Caco-2 (cell line): Measurements from ENCODE around the gene RNF130. TPM values are rescaled to one million over a fixed set of nuclear protein-coding genes. Genes with fewer than 3 reads are reported as not detected.
A peak's percentile ranks its signal among the peaks of the same experiment; 100 is the strongest.

Experiments used
- BruUV-seq: library from RNA; stranded (reverse); fragments of 400-500 nt; replicated peaks from 2 replicates; lab custom pipeline; 2021; lab: Mats Ljungman, UMichigan
- CTCF ChIA-PET: fragments of 300-600 bp; sonication (Branson Sonifier 250); formaldehyde crosslinking; loops from one replicate; lab custom pipeline; 2022; ENCODE audit warnings: antibody characterized with exemption; lab: Charles Lee
- POLR2A ChIA-PET: fragments of 300-600 bp; sonication (Branson Sonifier 250); formaldehyde crosslinking; loops from one replicate; lab custom pipeline; 2022; ENCODE audit warnings: antibody characterized with exemption; lab: Charles Lee
- DNase-seq, 2 experiments: peaks; one replicate each; pipeline versions ENCODE4 v3.0.0 to v3.0.0-alpha.2; 2020 to 2022
- H3K27me3 ChIP-seq: replicated peaks from 2 replicates; pipeline ENCODE4 v1.6.0; 2011; ENCODE audit warnings: low read length; ENCODE audit not compliant: control insufficient read depth, insufficient read depth
- H3K36me3 ChIP-seq: 2 replicates; pipeline ENCODE4 v1.5.1; 2011; ENCODE audit warnings: low read length; ENCODE audit not compliant: control insufficient read depth, insufficient read depth
- H3K4me1 ChIP-seq: fragments of 250-450 bp; sonication (Bioruptor Pico); 2 replicates; pipeline ENCODE4 v1.5.1; 2020; ENCODE audit warnings: mild to moderate bottlenecking
- H3K4me3 ChIP-seq: 2 replicates; pipeline ENCODE4 v1.5.1; 2011; ENCODE audit warnings: low read depth, mild to moderate bottlenecking, control low read depth, low read length
- H3K9me3 ChIP-seq: fragments of 250-450 bp; sonication (Bioruptor Pico); 2 replicates; pipeline ENCODE4 v1.5.1; 2020; ENCODE audit warnings: mild to moderate bottlenecking, moderate library complexity
- H3K27ac Mint-ChIP-seq: one replicate; pipeline ENCODE4 v1.8.0; 2022; ENCODE audit warnings: mixed read lengths; ENCODE audit not compliant: unreplicated experiment
- H3K27me3 Mint-ChIP-seq: one replicate; pipeline ENCODE4 v1.8.0; 2022; ENCODE audit warnings: mixed read lengths; ENCODE audit not compliant: insufficient read depth, unreplicated experiment
- H3K36me3 Mint-ChIP-seq: one replicate; pipeline ENCODE4 v1.8.0; 2022; ENCODE audit warnings: mild to moderate bottlenecking, mixed read lengths; ENCODE audit not compliant: insufficient read depth, unreplicated experiment
- H3K4me1 Mint-ChIP-seq: one replicate; pipeline ENCODE4 v1.8.0; 2022; ENCODE audit warnings: low read depth, mixed read lengths; ENCODE audit not compliant: unreplicated experiment
- H3K4me3 Mint-ChIP-seq: one replicate; pipeline ENCODE4 v1.8.0; 2022; ENCODE audit warnings: mild to moderate bottlenecking, moderate library complexity, mixed read lengths; ENCODE audit not compliant: unreplicated experiment
- H3K9me3 Mint-ChIP-seq: one replicate; pipeline ENCODE4 v1.8.0; 2022; ENCODE audit warnings: mixed read lengths; ENCODE audit not compliant: unreplicated experiment
- CTCF ChIP-seq, 2 experiments: fragments of 200-600 bp in 1 of 2; IDR thresholded peaks; 1 replicate in 1 of 2; 2 replicates in 1 of 2; pipeline versions ENCODE4 v1.5.1 to v1.8.0; 2011 to 2022; ENCODE audit warnings: antibody characterized with exemption in 1 of 2, control low read depth in 1 of 2, inconsistent platforms in 1 of 2, low read depth in 1 of 2, low read length in 1 of 2, mild to moderate bottlenecking in 1 of 2, moderate library complexity in 1 of 2; ENCODE audit not compliant: insufficient read depth in 1 of 2, severe bottlenecking in 1 of 2, unreplicated experiment in 1 of 2
- intact Hi-C: fragments of 100-400 bp; cut with micrococcal nuclease; formaldehyde crosslinking; loops from one replicate; pipeline ENCODE4 v1.10.0; 2022; ENCODE audit not compliant: unreplicated experiment
- total RNA-seq: library from RNA; stranded (reverse); gene quantifications from 2 replicates; pipeline ENCODE4 v1.2.3, GENCODE V29; 2022

RNF130 gene
- total RNA-seq, 1 experiment from 2014 or later: 34.5 TPM

GRCh38 chr5:180026734-180027458 is 44.7 kb downstream of the RNF130 start:
- intact Hi-C loops: no loop called here
- DNase-seq: no peak
- Histone ChIP-seq H3K4me1 (no peaks in the 10 kb centered on the region), H3K9me3 (no peaks in the 10 kb centered on the region), H3K27me3 (no peaks in the 10 kb centered on the region), H3K36me3 (peaks cover 1% of the 10 kb centered on the region; the same call in 1 of the 2 replicates), H3K4me3 (no peak overlapping the region)
- H3K27me3 Mint-ChIP-seq: no peaks in the 10 kb centered on the region
- no TSS peak for BruUV-seq
- POLR2A ChIA-PET: no interaction called here
- CTCF ChIA-PET: no interaction called here
- H3K27ac Mint-ChIP-seq: no peak overlapping the region
- H3K4me3 Mint-ChIP-seq: no peak overlapping the region
- no peak for TF ChIP-seq CTCF (IDR thresholded peaks at IDR 0.05; ENCODE audit: insufficient read depth in 1 of 2, low read depth in 1 of 2, low read length in 1 of 2, severe bottlenecking in 1 of 2, unreplicated experiment in 1 of 2)
- no peaks in the 10 kb centered on the region for H3K36me3 Mint-ChIP-seq
- no peaks in the 10 kb centered on the region for H3K4me1 Mint-ChIP-seq
- no peaks in the 10 kb centered on the region for H3K9me3 Mint-ChIP-seq

GRCh38 chr5:180026320-180026719 is 45.2 kb downstream of the RNF130 start:
- no peaks in the 10 kb centered on the region for H3K4me1 Mint-ChIP-seq
- H3K4me1 ChIP-seq: no peaks in the 10 kb centered on the region
- POLR2A ChIA-PET: no interaction called here
- no peaks in the 10 kb centered on the region for H3K27me3 ChIP-seq
- TF ChIP-seq CTCF (IDR thresholded peaks at IDR 0.05; ENCODE audit: insufficient read depth in 1 of 2, low read depth in 1 of 2, low read length in 1 of 2, severe bottlenecking in 1 of 2, unreplicated experiment in 1 of 2): no peak
- CTCF ChIA-PET: no interaction called here
- no peak overlapping the region for H3K4me3 Mint-ChIP-seq
- H3K9me3 ChIP-seq: no peaks in the 10 kb centered on the region
- H3K4me3 ChIP-seq: no peak overlapping the region
- no peak overlapping the region for H3K27ac Mint-ChIP-seq
- BruUV-seq: no TSS peak
- no peak for DNase-seq
- intact Hi-C loops: no loop called here
- H3K27me3 Mint-ChIP-seq: no peaks in the 10 kb centered on the region
- H3K36me3 Mint-ChIP-seq: no peaks in the 10 kb centered on the region
- H3K9me3 Mint-ChIP-seq: no peaks in the 10 kb centered on the region
- H3K36me3 ChIP-seq: peaks cover 1% of the 10 kb centered on the region; the same call in 1 of the 2 replicates

GRCh38 chr5:180021900-180022299 is 49.7 kb downstream of the RNF130 start:
- no peaks in the 10 kb centered on the region for H3K27me3 ChIP-seq
- no peaks in the 10 kb centered on the region for H3K4me1 ChIP-seq
- no peak overlapping the region for H3K4me3 ChIP-seq
- no peaks in the 10 kb centered on the region for H3K27me3 Mint-ChIP-seq
- no peak for TF ChIP-seq CTCF (IDR thresholded peaks at IDR 0.05; ENCODE audit: insufficient read depth in 1 of 2, low read depth in 1 of 2, low read length in 1 of 2, severe bottlenecking in 1 of 2, unreplicated experiment in 1 of 2)
- no peaks in the 10 kb centered on the region for H3K36me3 Mint-ChIP-seq
- intact Hi-C loops: no loop called here
- no peaks in the 10 kb centered on the region for H3K4me1 Mint-ChIP-seq
- no peak overlapping the region for H3K4me3 Mint-ChIP-seq
- BruUV-seq: no TSS peak
- CTCF ChIA-PET: no interaction called here
- no peaks in the 10 kb centered on the region for H3K9me3 Mint-ChIP-seq
- H3K36me3 ChIP-seq: peaks cover 2% of the 10 kb centered on the region
- DNase-seq: peak in 1 of 2 experiments; percentile 18
- H3K9me3 ChIP-seq: no peaks in the 10 kb centered on the region
- H3K27ac Mint-ChIP-seq: no peak overlapping the region
- POLR2A ChIA-PET: no interaction called here
